Common myeloid progenitor, CD34-positive (primary cell): ENCODE measurements around the gene RERE.

Experiments
- CTCF ChIA-PET: fragments of 350-600 bp; sonication (Branson Sonifier 250); formaldehyde crosslinking; loops from one replicate; lab custom pipeline; 2021; ENCODE audit warnings: antibody characterized with exemption; lab: Charles Lee
- POLR2A ChIA-PET: fragments of 350-600 bp; sonication (Branson Sonifier 250); formaldehyde crosslinking; loops from one replicate; lab custom pipeline; 2021; ENCODE audit warnings: antibody characterized with exemption; lab: Charles Lee
- DNase-seq, 3 donors: peaks; one replicate each; pipeline versions ENCODE4 v3.0.0 to v3.0.0-alpha.2; 2013
- H3K27ac ChIP-seq, 2 experiments: 1 replicate in 1 of 2; 2 replicates in 1 of 2; pipeline ENCODE4 v1.7.0; 2013; ENCODE audit warnings: inconsistent platforms in 2 of 2, low read length in 2 of 2, mild to moderate bottlenecking in 2 of 2, low read depth in 1 of 2, moderate library complexity in 1 of 2; ENCODE audit not compliant: severe bottlenecking in 2 of 2, insufficient read depth in 1 of 2, poor library complexity in 1 of 2
- H3K27me3 ChIP-seq, 5 experiments: replicated peaks in 2 of 5; 1 replicate in 3 of 5; 2 replicates in 2 of 5; pipeline versions ENCODE4 v1.6.1 to v1.7.0; 2013; ENCODE audit warnings: low read length in 4 of 5, mild to moderate bottlenecking in 2 of 5, moderate library complexity in 2 of 5, inconsistent platforms in 1 of 5; ENCODE audit not compliant: insufficient read depth in 5 of 5, control insufficient read depth in 4 of 5
- H3K36me3 ChIP-seq, 4 experiments: 1 replicate in 2 of 4; 2 replicates in 2 of 4; pipeline versions ENCODE4 v1.6.1 to v1.7.0; 2013; ENCODE audit warnings: low read length in 3 of 4, control low read depth in 1 of 4, mild to moderate bottlenecking in 1 of 4; ENCODE audit not compliant: control insufficient read depth in 4 of 4, insufficient read depth in 4 of 4
- H3K4me1 ChIP-seq, 4 experiments: 1 replicate in 3 of 4; 2 replicates in 1 of 4; pipeline versions ENCODE4 v1.6.1 to v1.7.1; 2013; ENCODE audit warnings: low read length in 3 of 4, mild to moderate bottlenecking in 3 of 4, control low read depth in 1 of 4, inconsistent platforms in 1 of 4, moderate library complexity in 1 of 4; ENCODE audit not compliant: control insufficient read depth in 4 of 4, insufficient read depth in 4 of 4; ENCODE audit errors: control extremely low read depth in 1 of 4
- H3K4me3 ChIP-seq, 7 experiments: 1 replicate in 4 of 7; 2 replicates in 3 of 7; pipeline versions ENCODE4 v1.5.1 to v1.7.0; 2013; ENCODE audit warnings: mild to moderate bottlenecking in 7 of 7, low read length in 6 of 7, moderate library complexity in 6 of 7, inconsistent platforms in 2 of 7, low read depth in 2 of 7, control low read depth in 1 of 7; ENCODE audit not compliant: insufficient read depth in 4 of 7, control insufficient read depth in 1 of 7; ENCODE audit errors: extremely low read depth in 1 of 7
- H3K9me3 ChIP-seq, 5 experiments: 1 replicate in 4 of 5; 2 replicates in 1 of 5; pipeline versions ENCODE4 v1.6.1 to v1.7.1; 2013; ENCODE audit warnings: low read length in 4 of 5, mild to moderate bottlenecking in 2 of 5, inconsistent platforms in 1 of 5, low read depth in 1 of 5, moderate library complexity in 1 of 5; ENCODE audit not compliant: control insufficient read depth in 4 of 5, insufficient read depth in 2 of 5; ENCODE audit errors: control extremely low read depth in 1 of 5
- WGBS: methylation state at CpG from one replicate; pipeline ENCODE4 v1.1.5; 2013; ENCODE audit not compliant: insufficient coverage; 5-methylcytosine and 5-hydroxymethylcytosine counted together

RERE gene

DNA sequence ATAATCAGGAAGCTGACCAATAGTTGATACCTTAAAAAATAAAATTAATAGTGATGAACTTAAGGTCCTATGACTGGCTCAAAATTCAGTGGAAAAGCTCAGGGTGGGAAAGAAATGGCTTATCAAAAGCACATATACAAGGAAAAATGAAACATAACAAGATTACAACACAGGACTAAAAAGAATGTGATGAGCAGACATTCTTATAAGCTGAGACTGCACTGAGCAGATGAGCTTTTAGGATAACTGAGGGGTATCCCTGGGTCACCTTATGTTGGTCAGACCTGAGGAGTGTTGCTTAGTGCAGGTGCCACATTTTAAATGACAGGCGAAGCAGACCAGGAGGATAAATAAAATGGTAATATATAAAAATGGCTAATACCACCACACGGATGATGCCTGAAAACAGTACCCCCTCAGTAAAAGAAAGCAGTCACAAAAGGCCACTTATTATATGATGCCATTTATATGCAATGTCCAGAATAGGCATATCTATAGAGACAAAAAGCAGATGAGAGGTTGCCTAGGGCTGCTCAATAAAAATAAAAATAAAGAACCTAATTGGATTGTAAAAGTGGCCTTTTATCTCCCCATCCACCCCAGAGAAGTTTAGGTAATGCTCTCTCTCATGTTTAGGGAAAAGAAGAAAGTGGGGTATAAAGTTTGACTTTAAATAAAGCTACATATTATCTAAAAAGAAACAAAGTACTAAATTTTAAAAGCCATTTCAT, 335.6 kb downstream of the RERE start:
- WGBS, result no CpG with 5 or more reads among the region's 2 CpGs
- no peak overlapping the region for H3K27ac ChIP-seq
- H3K36me3 ChIP-seq, result peaks cover 0 to 7% (median 0%) of the 10 kb centered on the region in 4 experiments
- no peaks in the 10 kb centered on the region for H3K27me3 ChIP-seq
- H3K9me3 ChIP-seq, result no peaks in the 10 kb centered on the region
- no peak for DNase-seq
- no peak overlapping the region for H3K4me3 ChIP-seq
- peaks cover 0 to 10% (median 8%) of the 10 kb centered on the region in 4 experiments for H3K4me1 ChIP-seq
- POLR2A ChIA-PET, result no interaction called here
- CTCF ChIA-PET, result interaction anchor here (0.8 to 2.1 kb wide), 5 partner anchors 12 to 367 kb away, joined by 3 to 6 read pairs (median 5); no protein-coding TSS in a partner anchor

DNA sequence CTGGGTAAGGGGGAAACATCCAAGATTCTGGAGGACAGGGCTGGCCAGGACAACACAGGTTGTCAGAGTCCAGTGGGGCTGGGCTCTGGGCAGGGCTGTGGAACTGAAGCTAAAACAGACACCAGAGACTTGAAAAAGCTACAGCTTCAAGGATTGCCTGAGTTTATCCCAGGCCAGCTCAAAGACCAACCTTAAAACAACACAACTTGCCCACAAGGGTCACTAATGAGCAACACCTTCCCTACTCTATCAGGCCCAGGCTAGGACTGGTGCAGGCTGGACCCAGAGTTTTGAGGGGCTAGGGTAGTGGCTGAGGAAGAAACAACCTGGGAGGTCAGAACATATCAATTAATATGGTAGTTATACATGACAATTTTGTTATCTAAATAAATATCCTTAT, 338.9 kb downstream of the RERE start:
- Histone ChIP-seq H3K4me3 (no peak overlapping the region), H3K4me1 (peaks cover 10 to 16% (median 10%) of the 10 kb centered on the region in 4 experiments), H3K27me3 (no peaks in the 10 kb centered on the region), H3K9me3 (no peaks in the 10 kb centered on the region), H3K27ac (no peak overlapping the region), H3K36me3 (no peaks in the 10 kb centered on the region)
- ChIA-PET POLR2A (interaction anchor here (1.1 to 1.4 kb wide), 2 partner anchors 10 to 19 kb away, joined by 3 read pairs; no protein-coding TSS in a partner anchor), CTCF (interaction anchor here (1.4 to 2.1 kb wide), 3 partner anchors 9 to 83 kb away, joined by 3 to 7 read pairs (median 3); no protein-coding TSS in a partner anchor)
- no peak for DNase-seq

DNA sequence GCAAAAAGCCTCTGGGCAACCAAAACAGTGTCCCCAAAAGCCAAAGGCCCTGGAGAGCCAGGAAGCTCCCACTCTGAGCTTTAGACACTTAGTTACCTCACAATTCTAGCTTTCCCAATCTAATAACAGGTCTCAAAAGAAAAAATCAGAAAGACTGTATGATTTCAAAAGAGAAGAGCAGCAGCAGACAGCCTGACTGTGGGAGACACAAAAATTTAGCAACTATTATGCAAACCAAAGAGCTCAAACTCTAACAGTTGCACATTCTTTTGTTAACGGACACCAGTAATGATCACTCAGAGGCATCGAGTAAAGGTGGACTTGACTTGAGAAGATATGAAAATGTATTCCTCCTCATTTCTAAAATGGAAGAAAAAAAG, 339.5 kb downstream of the RERE start:
- H3K9me3 ChIP-seq, result no peaks in the 10 kb centered on the region
- no peak overlapping the region for H3K27ac ChIP-seq
- POLR2A ChIA-PET, result interaction anchor here (1.1 to 1.4 kb wide), 2 partner anchors 9 to 20 kb away, joined by 3 read pairs; no protein-coding TSS in a partner anchor
- no peak for DNase-seq
- H3K4me1 ChIP-seq, result peaks cover 10 to 16% (median 10%) of the 10 kb centered on the region in 4 experiments
- no peak overlapping the region for H3K4me3 ChIP-seq
- no peaks in the 10 kb centered on the region for H3K36me3 ChIP-seq
- no peaks in the 10 kb centered on the region for H3K27me3 ChIP-seq
- CTCF ChIA-PET, result interaction anchor here (0.9 to 2.1 kb wide), 7 partner anchors 8 to 84 kb away, joined by 3 to 7 read pairs (median 3); no protein-coding TSS in a partner anchor
- no CpG with 5 or more reads among the region's 2 CpGs for WGBS

DNA sequence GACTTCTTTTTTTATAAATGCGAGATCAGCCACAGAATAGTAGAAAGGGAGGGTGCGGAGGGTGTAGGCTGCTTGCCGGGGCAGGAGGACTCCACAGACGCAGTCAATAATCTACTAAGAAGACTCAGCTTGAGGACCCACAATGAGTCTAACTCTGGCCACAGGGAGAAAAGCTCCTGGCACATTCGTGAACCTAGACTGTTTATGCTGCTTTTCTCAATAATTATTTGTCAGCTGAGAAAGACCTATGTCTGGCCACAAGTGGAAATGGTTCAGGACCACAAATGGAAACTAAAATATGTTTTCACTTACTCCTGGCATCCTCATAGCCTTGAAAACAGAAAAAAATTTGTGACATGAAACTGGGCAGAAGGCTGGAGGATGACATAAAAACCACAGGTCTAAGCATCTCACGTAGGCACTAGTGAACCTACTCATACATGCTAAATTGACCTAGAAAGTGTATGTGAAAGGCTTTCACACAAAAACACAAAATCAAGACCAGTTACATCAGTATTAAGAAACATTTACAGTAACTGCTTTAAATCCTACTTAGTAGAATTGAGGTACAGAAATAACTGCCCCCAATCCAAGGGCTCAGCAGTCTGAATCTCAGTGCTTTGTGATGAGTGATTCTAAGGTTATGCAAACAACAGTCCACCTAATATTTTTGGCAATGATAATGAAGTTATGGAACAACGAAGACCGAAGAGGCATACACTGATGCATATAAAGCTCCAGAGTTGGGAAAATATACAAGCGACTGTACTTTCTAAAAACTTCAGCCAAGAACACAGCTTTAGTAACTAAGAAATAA, 340.1 kb downstream of the RERE start:
- H3K36me3 ChIP-seq, result no peaks in the 10 kb centered on the region
- peak in 1 of 3 donors; percentile 35 for DNase-seq
- ChIA-PET CTCF (interaction anchor here (0.9 to 2.1 kb wide), 6 partner anchors 11 to 84 kb away, joined by 3 to 7 read pairs (median 3); no protein-coding TSS in a partner anchor), POLR2A (interaction anchor here (1.4 kb wide), 1 partner anchor 8 kb away, joined by 3 read pairs; no protein-coding TSS in a partner anchor)
- no peaks in the 10 kb centered on the region for H3K27me3 ChIP-seq
- peaks cover 10 to 16% (median 10%) of the 10 kb centered on the region in 4 experiments for H3K4me1 ChIP-seq
- H3K27ac ChIP-seq, result no peak overlapping the region
- no peaks in the 10 kb centered on the region for H3K9me3 ChIP-seq
- no peak overlapping the region for H3K4me3 ChIP-seq
- WGBS, result 83% methylated on average over 5 of the region's 9 CpGs

DNA sequence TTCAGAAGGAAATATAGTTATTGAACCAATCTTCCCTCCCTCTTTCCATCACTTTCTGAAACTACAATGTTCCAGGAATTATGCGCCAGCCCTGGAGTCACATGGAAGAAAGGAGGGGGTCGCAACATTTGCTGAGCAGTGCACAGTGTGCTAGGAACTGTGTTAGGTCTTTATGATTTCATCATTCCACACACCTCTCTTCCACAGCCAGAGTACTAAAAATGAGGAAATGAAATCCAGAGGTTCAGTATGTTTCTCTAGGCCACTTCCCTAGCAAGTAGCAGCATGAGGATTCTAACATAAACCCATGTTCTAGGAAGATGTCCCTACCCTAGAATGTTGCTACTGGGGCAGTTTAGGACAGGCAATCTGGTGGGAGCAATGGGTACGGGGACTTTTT, 341.4 kb downstream of the RERE start:
- WGBS, result no CpG with 5 or more reads among the region's 3 CpGs
- H3K9me3 ChIP-seq, result no peaks in the 10 kb centered on the region
- H3K36me3 ChIP-seq, result no peaks in the 10 kb centered on the region
- CTCF ChIA-PET, result interaction anchor here (1.0 kb wide), 1 partner anchor 16 kb away, joined by 4 read pairs; no protein-coding TSS in a partner anchor
- no peak overlapping the region for H3K27ac ChIP-seq
- no peak overlapping the region for H3K4me3 ChIP-seq
- no peaks in the 10 kb centered on the region for H3K27me3 ChIP-seq
- DNase-seq, result no peak
- POLR2A ChIA-PET, result no interaction called here
- peaks cover 10 to 16% (median 10%) of the 10 kb centered on the region in 4 experiments for H3K4me1 ChIP-seq

DNA sequence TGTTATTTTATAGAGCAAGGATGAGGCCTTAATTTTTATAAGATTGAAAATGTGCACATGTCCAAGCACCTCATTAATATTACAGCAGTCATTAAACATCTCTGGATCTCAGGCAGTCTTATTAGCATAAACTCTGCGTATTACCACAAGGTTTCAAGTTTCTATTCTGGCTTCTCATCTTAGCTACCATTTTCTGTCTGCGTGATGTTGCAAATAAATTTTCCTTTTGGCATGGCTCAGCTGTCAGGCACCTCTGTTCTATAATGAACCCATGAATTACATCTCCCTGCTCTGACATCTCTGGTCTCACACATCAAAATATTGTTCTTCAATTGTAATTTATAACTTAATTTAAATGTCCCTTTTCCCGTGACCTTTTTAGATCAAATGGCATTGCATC, 343.1 kb downstream of the RERE start:
- Histone ChIP-seq H3K4me1 (peaks cover 10 to 16% (median 10%) of the 10 kb centered on the region in 4 experiments), H3K27ac (no peak overlapping the region), H3K27me3 (no peaks in the 10 kb centered on the region), H3K36me3 (no peaks in the 10 kb centered on the region), H3K4me3 (no peak overlapping the region), H3K9me3 (no peaks in the 10 kb centered on the region)
- ChIA-PET CTCF (interaction anchor here (0.9 to 1.2 kb wide), 3 partner anchors 9 to 252 kb away, joined by 3 to 4 read pairs (median 3); no protein-coding TSS in a partner anchor), POLR2A (no interaction called here)
- no peak for DNase-seq
- WGBS, result 92% methylated on average over 2 of the region's 3 CpGs
